GM12878 (cell line): ENCODE measurements around the gene ZNF888.

Experiments used
- CBFB ChIP-seq: IDR thresholded peaks from 2 replicates; pipeline ENCODE4 v1.6.1; 2016; ENCODE audit warnings: antibody characterized with exemption, low read depth
- CBX3 ChIP-seq: fragments of 200-600 bp; sonication (generic); IDR thresholded peaks from 2 replicates; pipeline ENCODE4 v1.6.1; 2016; ENCODE audit warnings: low read depth, borderline replicate concordance
- CREB1 ChIP-seq: IDR thresholded peaks from 2 replicates; pipeline ENCODE4 v1.6.1; 2012; ENCODE audit warnings: low read depth, mild to moderate bottlenecking, inconsistent platforms
- CTCF ChIP-seq, 3 experiments: IDR thresholded peaks in 2 of 3; conservative IDR thresholded peaks in 1 of 3; 2 replicates each; pipeline ENCODE4 v1.5.1; 2011; ENCODE audit warnings: low read depth in 3 of 3, low read length in 3 of 3, mild to moderate bottlenecking in 3 of 3, control low read depth in 2 of 3, moderate library complexity in 2 of 3, inconsistent platforms in 1 of 3, mixed read lengths in 1 of 3; ENCODE audit not compliant: control insufficient read depth in 2 of 3, insufficient read depth in 1 of 3; ENCODE audit errors: extremely low read depth in 1 of 3
- POLR2A ChIP-seq: IDR thresholded peaks from 2 replicates; pipeline ENCODE4 v1.6.1; 2011; ENCODE audit warnings: low read depth, mild to moderate bottlenecking, low read length
- ZNF217 ChIP-seq: fragments of 450-650 bp; IDR thresholded peaks from 2 replicates; pipeline ENCODE4 v1.6.1; 2017; ENCODE audit warnings: antibody characterized with exemption, mild to moderate bottlenecking
- ZSCAN29 ChIP-seq: fragments of 450-650 bp; IDR thresholded peaks from 2 replicates; pipeline ENCODE4 v1.6.1; 2017; ENCODE audit warnings: mild to moderate bottlenecking, moderate library complexity

GRCh38 chr19:52922841-52923777 is at the start of gene ZNF888:
- TF ChIP-seq CTCF (IDR thresholded peaks at IDR 0.05 in 2 of 3, conservative IDR thresholded peaks at IDR 0.05 in 1 of 3; ENCODE audit: control insufficient read depth in 2 of 3, extremely low read depth in 1 of 3, insufficient read depth in 1 of 3, low read depth in 3 of 3, low read length in 3 of 3): no peak
- TF ChIP-seq CREB1: peak; percentile 26; the same call in 1 of the 2 replicates
- TF ChIP-seq POLR2A: peak; percentile 84
- TF ChIP-seq CBX3: no peak
- TF ChIP-seq CBFB: peak; percentile 58; the same call in 1 of the 2 replicates
- no peak for TF ChIP-seq ZNF217
- TF ChIP-seq ZSCAN29: no peak
